Activated T-helper 2 cell treated with anti-CD3 and anti-CD28 coated beads, Interferon-gamma antibody, Interleukin-2, Interleukin-4, amounts not matched to agents 10 μg/mL and 5 μg/mL and 100 μg/mL, durations not matched to agents 14 hours and 24 hours and 36 hours (primary cell): ENCODE measurements around the gene VEZT. TPM values are rescaled to one million over a fixed set of nuclear protein-coding genes. Genes with fewer than 3 reads are reported as not detected.
"Not testable (repeated sequence)": the region's sequence is repeated elsewhere in the genome, so short reads cannot be mapped to it uniquely, and the experiment has no call there.

Experiments
- DNase-seq: peaks from one replicate; pipeline ENCODE4 v3.0.0; 2021; ENCODE audit warnings: low spot score
- H3K27ac Mint-ChIP-seq: one replicate; pipeline ENCODE4 v1.8.0; 2021; ENCODE audit warnings: mixed read lengths
- H3K27me3 Mint-ChIP-seq: one replicate; pipeline ENCODE4 v1.8.0; 2021; ENCODE audit warnings: low read depth, mixed read lengths
- H3K36me3 Mint-ChIP-seq: one replicate; pipeline ENCODE4 v1.8.0; 2021; ENCODE audit warnings: low read depth, mixed read lengths
- H3K4me1 Mint-ChIP-seq: one replicate; pipeline ENCODE4 v1.8.0; 2021; ENCODE audit warnings: low read depth, mixed read lengths
- H3K4me3 Mint-ChIP-seq: one replicate; pipeline ENCODE4 v1.8.0; 2021; ENCODE audit warnings: low read depth, mild to moderate bottlenecking, moderate library complexity, mixed read lengths
- H3K9me3 Mint-ChIP-seq: one replicate; pipeline ENCODE4 v1.8.0; 2021; ENCODE audit warnings: mixed read lengths
- intact Hi-C: fragments of 100-400 bp; cut with micrococcal nuclease; formaldehyde crosslinking; loops from one replicate; pipeline ENCODE4 v1.15.1; 2023
- total RNA-seq: library from RNA; stranded (reverse); gene quantifications from 2 replicates; pipeline ENCODE4 v1.2.3, GENCODE V29; 2022

VEZT gene
- total RNA-seq, 1 donor from 2014 or later = 62.6 TPM

GRCh38 chr12:95283371-95283770, 65.8 kb downstream of the VEZT start:
- Mint-ChIP-seq H3K36me3 (peaks cover 48% of the 10 kb centered on the region), H3K9me3 (no peaks in the 10 kb centered on the region), H3K4me3 (no peak overlapping the region), H3K27ac (no peak overlapping the region), H3K4me1 (peaks cover 6% of the 10 kb centered on the region), H3K27me3 (no peaks in the 10 kb centered on the region)
- intact Hi-C loops = no loop called here
- no peak for DNase-seq

- H3K4me3 Mint-ChIP-seq = no peak overlapping the region
- H3K36me3 Mint-ChIP-seq = peaks cover 54% of the 10 kb centered on the region
- intact Hi-C loops = no loop called here
- H3K4me1 Mint-ChIP-seq = no peaks in the 10 kb centered on the region
- no peaks in the 10 kb centered on the region for H3K27me3 Mint-ChIP-seq
- DNase-seq = no peak
- H3K9me3 Mint-ChIP-seq = no peaks in the 10 kb centered on the region
- no peak overlapping the region for H3K27ac Mint-ChIP-seq
Observed at GRCh38 chr12:95286713-95287112, 69.1 kb downstream of the VEZT start.

- H3K36me3 Mint-ChIP-seq = peaks cover 39% of the 10 kb centered on the region
- no peaks in the 10 kb centered on the region for H3K27me3 Mint-ChIP-seq
- no peak overlapping the region for H3K4me3 Mint-ChIP-seq
- H3K9me3 Mint-ChIP-seq = no peaks in the 10 kb centered on the region
- H3K27ac Mint-ChIP-seq = no peak overlapping the region
- H3K4me1 Mint-ChIP-seq = no peaks in the 10 kb centered on the region
- intact Hi-C loops = no loop called here
- no peak for DNase-seq
Observed at GRCh38 chr12:95291501-95291900, 73.9 kb downstream of the VEZT start.

- H3K36me3 Mint-ChIP-seq = peaks cover 34% of the 10 kb centered on the region
- no peaks in the 10 kb centered on the region for H3K4me1 Mint-ChIP-seq
- H3K27me3 Mint-ChIP-seq = no peaks in the 10 kb centered on the region
- H3K27ac Mint-ChIP-seq = no peak overlapping the region
- H3K4me3 Mint-ChIP-seq = no peak overlapping the region
- intact Hi-C loops = no loop called here
- DNase-seq = no peak
- no peaks in the 10 kb centered on the region for H3K9me3 Mint-ChIP-seq
Observed at GRCh38 chr12:95298916-95299315, 81.3 kb downstream of the VEZT start.

- H3K4me3 Mint-ChIP-seq = no peak overlapping the region
- H3K27ac Mint-ChIP-seq = no peak overlapping the region
- H3K36me3 Mint-ChIP-seq = peaks cover 30% of the 10 kb centered on the region
- H3K4me1 Mint-ChIP-seq = no peaks in the 10 kb centered on the region
- H3K9me3 Mint-ChIP-seq = no peaks in the 10 kb centered on the region
- intact Hi-C loops = no loop called here
- no peak for DNase-seq
- H3K27me3 Mint-ChIP-seq = no peaks in the 10 kb centered on the region
Observed at GRCh38 chr12:95300286-95300685, 82.7 kb downstream of the VEZT start.

GRCh38 chr12:95303476-95303875, 85.9 kb downstream of the VEZT start:
- DNase-seq = no peak
- H3K9me3 Mint-ChIP-seq = no peaks in the 10 kb centered on the region
- H3K36me3 Mint-ChIP-seq = peaks cover 14% of the 10 kb centered on the region
- no peak overlapping the region for H3K4me3 Mint-ChIP-seq
- H3K27ac Mint-ChIP-seq = no peak overlapping the region
- intact Hi-C loops = no loop called here
- no peaks in the 10 kb centered on the region for H3K4me1 Mint-ChIP-seq
- no peaks in the 10 kb centered on the region for H3K27me3 Mint-ChIP-seq

- Mint-ChIP-seq H3K27ac (no peak overlapping the region), H3K4me1 (no peaks in the 10 kb centered on the region), H3K36me3 (peaks cover 19% of the 10 kb centered on the region), H3K27me3 (no peaks in the 10 kb centered on the region), H3K9me3 (no peaks in the 10 kb centered on the region), H3K4me3 (no peak overlapping the region)
- DNase-seq = no peak
- intact Hi-C loops = no loop called here
Observed at GRCh38 chr12:95304673-95305198, 87.1 kb downstream of the VEZT start.

GRCh38 chr12:95312656-95313055, 95.0 kb downstream of the VEZT start:
- H3K9me3 Mint-ChIP-seq = no peaks in the 10 kb centered on the region
- peaks cover 7% of the 10 kb centered on the region for H3K36me3 Mint-ChIP-seq
- intact Hi-C loops = no loop called here
- no peak overlapping the region for H3K4me3 Mint-ChIP-seq
- H3K4me1 Mint-ChIP-seq = no peaks in the 10 kb centered on the region
- no peak overlapping the region for H3K27ac Mint-ChIP-seq
- peaks cover 3% of the 10 kb centered on the region for H3K27me3 Mint-ChIP-seq
- DNase-seq = no peak

GRCh38 chr12:95314756-95315155, 97.1 kb downstream of the VEZT start:
- DNase-seq, H3K36me3 Mint-ChIP-seq, H3K27ac Mint-ChIP-seq, intact Hi-C loops, H3K4me3 Mint-ChIP-seq, H3K27me3 Mint-ChIP-seq, H3K9me3 Mint-ChIP-seq, H3K4me1 Mint-ChIP-seq: not testable (repeated sequence)

- no peaks in the 10 kb centered on the region for H3K36me3 Mint-ChIP-seq
- DNase-seq = no peak
- no peaks in the 10 kb centered on the region for H3K9me3 Mint-ChIP-seq
- no peak overlapping the region for H3K27ac Mint-ChIP-seq
- intact Hi-C loops = no loop called here
- H3K27me3 Mint-ChIP-seq = peaks cover 3% of the 10 kb centered on the region
- no peak overlapping the region for H3K4me3 Mint-ChIP-seq
- H3K4me1 Mint-ChIP-seq = no peaks in the 10 kb centered on the region
Observed at GRCh38 chr12:95316798-95317197, 99.2 kb downstream of the VEZT start.

- no peaks in the 10 kb centered on the region for H3K36me3 Mint-ChIP-seq
- H3K4me3 Mint-ChIP-seq = no peak overlapping the region
- H3K9me3 Mint-ChIP-seq = no peaks in the 10 kb centered on the region
- no peak for DNase-seq
- H3K27me3 Mint-ChIP-seq = peaks cover 6% of the 10 kb centered on the region
- H3K27ac Mint-ChIP-seq = no peak overlapping the region
- no peaks in the 10 kb centered on the region for H3K4me1 Mint-ChIP-seq
- intact Hi-C loops = no loop called here
Observed at GRCh38 chr12:95318071-95318545, 100.5 kb downstream of the VEZT start.

GRCh38 chr12:95319694-95320331, 102.2 kb downstream of the VEZT start:
- no peaks in the 10 kb centered on the region for H3K36me3 Mint-ChIP-seq
- no peaks in the 10 kb centered on the region for H3K4me1 Mint-ChIP-seq
- H3K27ac Mint-ChIP-seq = no peak overlapping the region
- intact Hi-C loops = no loop called here
- H3K4me3 Mint-ChIP-seq = no peak overlapping the region
- H3K27me3 Mint-ChIP-seq = peaks cover 5% of the 10 kb centered on the region
- no peaks in the 10 kb centered on the region for H3K9me3 Mint-ChIP-seq
- DNase-seq = no peak

- H3K9me3 Mint-ChIP-seq = no peaks in the 10 kb centered on the region
- no peak overlapping the region for H3K27ac Mint-ChIP-seq
- no peak overlapping the region for H3K4me3 Mint-ChIP-seq
- H3K27me3 Mint-ChIP-seq = peaks cover 6% of the 10 kb centered on the region
- intact Hi-C loops = no loop called here
- no peaks in the 10 kb centered on the region for H3K4me1 Mint-ChIP-seq
- no peak for DNase-seq
- H3K36me3 Mint-ChIP-seq = no peaks in the 10 kb centered on the region
Observed at GRCh38 chr12:95321516-95322246, 104.1 kb downstream of the VEZT start.
